ENCODE data around the gene ATF6B. TPM values are rescaled to one million over a fixed set of nuclear protein-coding genes. Genes with fewer than 3 reads are reported as not detected.

Gene ATF6B
- total RNA-seq, 6 experiments from 2014 or later: 15.2 to 35.5 (median 33.2) TPM

GRCh38 chr6:32109114-32109764 is 18.8 kb downstream of the ATF6B start, which contains the start of gene TNXB:
Gene TNXB (minus strand): TSS chr6:32109338. CDS start chr6:32098198, 11,140 bp downstream.
- Histone ChIP-seq H3K27me3 (no peaks in the 10 kb centered on the region), H3K4me3 (peak within 1 kb of the TSS; percentile 1 to 21 (median 16)), H3K36me3 (no peaks in the 10 kb centered on the region), H3K27ac (peak within 1 kb of the TSS in 2 of 3 donors; percentile 11 to 36), H3K9me3 (no peaks in the 10 kb centered on the region), H3K4me1 (peaks cover 0 to 7% (median 0%) of the 10 kb centered on the region in 4 donors)
- WGBS (ENCODE audit: insufficient coverage, low coverage, low lambda C conversion rate, missing lambda C conversion rate): 15% methylated on average over 7 of the region's 12 CpGs
- TF ChIP-seq POLR2A (IDR thresholded peaks at IDR 0.05): no peak
- TF ChIP-seq CTCF (IDR thresholded peaks at IDR 0.05): no peak
- ATAC-seq (peak in 1 of 4 donors; percentile 3), DNase-seq (no peak)
- intact Hi-C loops (cut with DNase I): no loop called here

GRCh38 chr6:32108727-32109113 is 19.3 kb downstream of the ATF6B start:
- intact Hi-C loops (cut with DNase I): no loop called here
- peak overlapping the region in 2 of 3 donors; percentile 11 to 36 for H3K27ac ChIP-seq
- DNase-seq (no peak), ATAC-seq (no peak)
- no peaks in the 10 kb centered on the region for H3K9me3 ChIP-seq
- no peak for TF ChIP-seq POLR2A (IDR thresholded peaks at IDR 0.05)
- TF ChIP-seq CTCF (IDR thresholded peaks at IDR 0.05): no peak
- H3K27me3 ChIP-seq: no peaks in the 10 kb centered on the region
- WGBS (ENCODE audit: insufficient coverage, low coverage, low lambda C conversion rate, missing lambda C conversion rate): 23% methylated on average over 6 of the region's 6 CpGs
- H3K4me3 ChIP-seq: peak overlapping the region; percentile 1 to 21 (median 16)
- no peaks in the 10 kb centered on the region for H3K36me3 ChIP-seq
- H3K4me1 ChIP-seq: peaks cover 0 to 7% (median 0%) of the 10 kb centered on the region in 4 donors

- intact Hi-C loops (cut with DNase I): no loop called here
- peak overlapping the region; percentile 1 to 21 (median 16) for H3K4me3 ChIP-seq
- no peaks in the 10 kb centered on the region for H3K36me3 ChIP-seq
- TF ChIP-seq CTCF (IDR thresholded peaks at IDR 0.05) (no peak), POLR2A (IDR thresholded peaks at IDR 0.05) (no peak)
- H3K27ac ChIP-seq: peak overlapping the region in 2 of 3 donors; percentile 11 to 36
- WGBS (ENCODE audit: insufficient coverage, low coverage, low lambda C conversion rate, missing lambda C conversion rate): 13% methylated on average over 13 of the region's 15 CpGs
- no peaks in the 10 kb centered on the region for H3K27me3 ChIP-seq
- DNase-seq (no peak), ATAC-seq (peak; percentile 35 to 52 (median 45))
- H3K9me3 ChIP-seq: no peaks in the 10 kb centered on the region
- peaks cover 0 to 7% (median 0%) of the 10 kb centered on the region in 4 donors for H3K4me1 ChIP-seq
These were observed 19.9 kb downstream of the ATF6B start for GRCh38 chr6:32108094-32108627.

GRCh38 chr6:32107406-32107805 is 20.6 kb downstream of the ATF6B start:
- ATAC-seq (no peak), DNase-seq (no peak)
- intact Hi-C loops (cut with DNase I): no loop called here
- Histone ChIP-seq H3K4me1 (peaks cover 0 to 7% (median 0%) of the 10 kb centered on the region in 4 donors), H3K36me3 (no peaks in the 10 kb centered on the region), H3K4me3 (no peak overlapping the region), H3K27me3 (no peaks in the 10 kb centered on the region), H3K9me3 (no peaks in the 10 kb centered on the region), H3K27ac (peak overlapping the region in 1 of 3 donors; percentile 36)
- TF ChIP-seq POLR2A (IDR thresholded peaks at IDR 0.05): no peak
- no peak for TF ChIP-seq CTCF (IDR thresholded peaks at IDR 0.05)
- WGBS (ENCODE audit: insufficient coverage, low coverage, low lambda C conversion rate, missing lambda C conversion rate): no CpG with 5 or more reads among the region's 1 CpG

Data from right lobe of liver (tissue), 6 donors.